GM12878 (cell line): ENCODE results near the gene SPTAN1. TPM values are rescaled to one million over a fixed set of nuclear protein-coding genes. Genes with fewer than 3 reads are reported as not detected.

Experiments
- ATAC-seq: fragments of 200-7000 bp; cut with Tn5 transposase; 3 replicates; pipeline ENCODE4 v1.9.1; 2020; ENCODE audit warnings: mild to moderate bottlenecking, moderate library complexity
- BruUV-seq: library from RNA; stranded (reverse); fragments of 400-500 nt; replicated peaks from 2 replicates; lab custom pipeline; 2021; lab: Mats Ljungman, UMichigan
- CTCF ChIA-PET: fragments of 300-600 bp; sonication (Branson Sonifier 250); formaldehyde crosslinking; extraction: SDS; loops from one replicate; lab custom pipeline; 2021; ENCODE audit warnings: inconsistent platforms; lab: Yijun Ruan, JAX
- POLR2A ChIA-PET: fragments of 350-600 bp; formaldehyde crosslinking; extraction: SDS; loops from one replicate; lab custom pipeline; 2021; ENCODE audit warnings: inconsistent platforms; lab: Charles Lee
- RAD21 ChIA-PET: fragments of 300-600 bp; sonication (Branson Sonifier 250); formaldehyde crosslinking; loops from one replicate; lab custom pipeline; 2023; ENCODE audit warnings: antibody characterized with exemption; ENCODE audit not compliant: unreplicated experiment; lab: Charles Lee
- SMC1A ChIA-PET: fragments of 300-600 bp; sonication (Branson Sonifier 250); formaldehyde crosslinking; loops from one replicate; lab custom pipeline; 2023; ENCODE audit not compliant: unreplicated experiment, uncharacterized antibody; lab: Charles Lee
- DNase-seq: peaks from one replicate; pipeline ENCODE4 v3.0.0-alpha.2; 2011; ENCODE audit warnings: low read depth, low spot score
- FAIRE-seq: peaks from 3 replicates; lab custom pipeline; 2011; peaks lifted over from hg19 to GRCh38; lab: Jason Lieb, UNC
- H2AFZ ChIP-seq: 2 replicates; pipeline ENCODE4 v1.6.0; 2011; ENCODE audit warnings: low read depth, low read length, control low read depth; ENCODE audit not compliant: control insufficient read depth
- H3K27ac ChIP-seq: 2 replicates; pipeline ENCODE4 v1.5.1; 2011; ENCODE audit warnings: control low read depth; ENCODE audit not compliant: control insufficient read depth, insufficient read depth
- H3K27me3 ChIP-seq, 2 experiments: replicated peaks in 1 of 2; 2 replicates each; pipeline versions ENCODE4 v1.6.0 to v1.6.1; 2011; ENCODE audit warnings: low read length in 1 of 2; ENCODE audit not compliant: control insufficient read depth in 2 of 2, insufficient read depth in 2 of 2
- H3K36me3 ChIP-seq, 2 experiments: 2 replicates each; pipeline ENCODE4 v1.5.1; 2011; ENCODE audit warnings: low read length in 1 of 2; ENCODE audit not compliant: control insufficient read depth in 2 of 2, insufficient read depth in 2 of 2
- H3K4me1 ChIP-seq: 2 replicates; pipeline ENCODE4 v1.6.1; 2011; ENCODE audit warnings: mild to moderate bottlenecking, low read length, moderate library complexity, mixed read lengths; ENCODE audit not compliant: control insufficient read depth, insufficient read depth
- H3K4me2 ChIP-seq: 2 replicates; pipeline ENCODE4 v1.6.0; 2011; ENCODE audit warnings: control low read depth; ENCODE audit not compliant: control insufficient read depth, insufficient read depth
- H3K4me3 ChIP-seq: fragments of 200-600 bp; sonication (generic); 2 replicates; pipeline ENCODE4 v1.5.1; 2016
- H3K79me2 ChIP-seq: 2 replicates; pipeline ENCODE4 v1.6.0; 2011; ENCODE audit warnings: low read length; ENCODE audit not compliant: control insufficient read depth, insufficient read depth
- H3K9ac ChIP-seq: 2 replicates; pipeline ENCODE4 v1.8.0; 2011; ENCODE audit warnings: low read length, control low read depth, mixed read lengths; ENCODE audit not compliant: control insufficient read depth, insufficient read depth
- H3K9me3 ChIP-seq: replicated peaks from 3 replicates; pipeline ENCODE4 v1.5.1; 2011; ENCODE audit warnings: mild to moderate bottlenecking, low read length; ENCODE audit not compliant: control insufficient read depth, insufficient read depth
- H4K20me1 ChIP-seq: 2 replicates; pipeline ENCODE4 v1.6.0; 2011; ENCODE audit not compliant: control insufficient read depth, insufficient read depth
- BACH1 ChIP-seq: fragments of 450-650 bp; IDR thresholded peaks from 2 replicates; pipeline ENCODE4 v1.6.1; 2017; ENCODE audit warnings: mild to moderate bottlenecking, borderline replicate concordance
- E4F1 ChIP-seq: fragments of 450-650 bp; IDR thresholded peaks from 2 replicates; pipeline ENCODE4 v1.6.1; 2018; ENCODE audit warnings: borderline replicate concordance, mild to moderate bottlenecking; ENCODE audit not compliant: partially characterized antibody
- EED ChIP-seq: sonication (generic); IDR thresholded peaks from 2 replicates; pipeline ENCODE4 v1.6.1; 2016; ENCODE audit warnings: antibody characterized with exemption, low read depth
- EGR1 ChIP-seq, 2 experiments: IDR thresholded peaks; 1 replicate in 1 of 2; 2 replicates in 1 of 2; pipeline ENCODE4 v1.6.1; 2011 to 2012; ENCODE audit warnings: low read depth in 2 of 2, low read length in 2 of 2, borderline replicate concordance in 1 of 2, mild to moderate bottlenecking in 1 of 2, moderate library complexity in 1 of 2
- ELK1 ChIP-seq: IDR thresholded peaks from 2 replicates; pipeline ENCODE4 v1.6.1; 2012; ENCODE audit warnings: low read depth, low read length, improper control_type of control experiment
- FOXK2 ChIP-seq: fragments of 450-650 bp; IDR thresholded peaks from 2 replicates; pipeline ENCODE4 v1.6.1; 2017; ENCODE audit warnings: mild to moderate bottlenecking, moderate library complexity
- MYB ChIP-seq: fragments of 150-350 bp; IDR thresholded peaks from 2 replicates; pipeline ENCODE4 v1.6.1; 2014; ENCODE audit warnings: mild to moderate bottlenecking, low read depth, low read length, borderline replicate concordance
- NFYB ChIP-seq: IDR thresholded peaks from 2 replicates; pipeline ENCODE4 v1.6.1; 2011; ENCODE audit warnings: low read depth, mild to moderate bottlenecking, low read length, improper control_type of control experiment, moderate library complexity; ENCODE audit not compliant: insufficient read depth
- NKRF ChIP-seq: fragments of 450-650 bp; conservative IDR thresholded peaks from 2 replicates; pipeline ENCODE4 v1.6.1; 2017; ENCODE audit warnings: mild to moderate bottlenecking, moderate library complexity
- RELA ChIP-seq: fragments of 450-650 bp; IDR thresholded peaks from 2 replicates; pipeline ENCODE4 v1.8.0; 2014; ENCODE audit warnings: borderline replicate concordance; ENCODE audit not compliant: partially characterized antibody
- SREBF1 ChIP-seq: IDR thresholded peaks from 2 replicates; pipeline ENCODE4 v1.6.1; 2012; ENCODE audit warnings: mild to moderate bottlenecking, low read length
- TCF7 ChIP-seq: IDR thresholded peaks from 2 replicates; pipeline ENCODE4 v1.6.1; 2014; ENCODE audit warnings: antibody characterized with exemption, borderline replicate concordance
- ZNF274 ChIP-seq: IDR thresholded peaks from one replicate; pipeline ENCODE4 v1.8.0; 2011; ENCODE audit not compliant: insufficient read length, insufficient read depth
- ZZZ3 ChIP-seq: IDR thresholded peaks from 2 replicates; pipeline ENCODE4 v1.6.1; 2011; ENCODE audit warnings: low read depth; ENCODE audit not compliant: control insufficient read depth, insufficient read length
- WGBS: methylation state at CpG from one replicate; pipeline ENCODE4 v1.1.6; 2016; ENCODE audit warnings: low lambda C conversion rate; ENCODE audit not compliant: insufficient replicate concordance, insufficient coverage; ENCODE audit errors: missing lambda C conversion rate; 5-methylcytosine and 5-hydroxymethylcytosine counted together
- in situ Hi-C: fragments of 300-500 bp; cut with MboI; formaldehyde crosslinking; loops from 9 replicates; pipeline ENCODE4 v1.14.3; 2018; ENCODE audit warnings: mixed read lengths
- intact Hi-C: fragments of 100-400 bp; cut with micrococcal nuclease; formaldehyde crosslinking; loops from one replicate; pipeline ENCODE4 v1.14.2; 2022; ENCODE audit not compliant: unreplicated experiment
- polyA plus RNA-seq, 11 experiments: library from polyadenylated mRNA; depleted of rRNA in 4 of 11; unstranded in 6 of 11; stranded (reverse) in 5 of 11; fragments of >200 nt; fragmentation: Nextera tagmentation in 4 of 11; fragmentation: Illumina TruSeq in 1 of 11; extraction: Ambion mirVana in 4 of 11; extraction: Trizol in 1 of 11; gene quantifications; 1 replicate in 1 of 11; 2 replicates in 10 of 11; pipeline versions ENCODE4 v1.2.1 to v1.2.3, GENCODE V29; 2011 to 2016; ENCODE audit warnings: inconsistent platforms in 2 of 11, missing spikeins in 2 of 11, low read depth in 1 of 11
- total RNA-seq, 4 experiments: library from RNA; depleted of rRNA in 3 of 4; stranded (reverse); fragments of >200 nt in 3 of 4; fragmentation: Illumina TruSeq in 1 of 4; extraction: Trizol in 1 of 4; gene quantifications; 2 replicates each; pipeline versions ENCODE4 v1.2.1 to v1.2.3, GENCODE V29; 2013 to 2021

The SPTAN1 gene
- total and polyA plus RNA-seq, 10 of the 15 experiments (the other 5 are each of a cell fraction or from before 2014, with no cell fraction given) = 18.7 to 156 (median 73.6) TPM

GRCh38 chr9:128629136-128629535 is 76.7 kb downstream of the SPTAN1 start (continued):
- TF ChIP-seq SREBF1 (no peak), ZNF274 (no peak)
- TF ChIP-seq, all 136 proteins: peak for 0

GRCh38 chr9:128629852-128630545 is 77.6 kb downstream of the SPTAN1 start:
- Histone ChIP-seq H3K27ac (no peak overlapping the region), H3K79me2 (no peaks in the 10 kb centered on the region), H3K4me1 (no peaks in the 10 kb centered on the region), H3K4me3 (no peak overlapping the region), H3K27me3 (no peaks in the 10 kb centered on the region), H3K9me3 (no peaks in the 10 kb centered on the region), H4K20me1 (no peaks in the 10 kb centered on the region; the same call in 1 of the 2 replicates), H3K9ac (no peak overlapping the region), H3K4me2 (no peak overlapping the region), H3K36me3 (peaks cover 7 to 42% of the 10 kb centered on the region in 2 experiments; a peak in 3 of 4 replicates), H2AFZ (no peak overlapping the region)
- no TSS peak for BruUV-seq
- no peak for ATAC-seq
- ChIA-PET CTCF (no interaction called here), POLR2A (no interaction called here), RAD21 (no interaction called here), SMC1A (no interaction called here)
- intact Hi-C loops (no loop called here), in situ Hi-C loops (no loop called here)
- no peak for FAIRE-seq
- WGBS = 68% methylated on average over 9 of the region's 9 CpGs
- DNase-seq = no peak
- TF ChIP-seq RELA = no peak
- no peak for TF ChIP-seq BACH1
- TF ChIP-seq E4F1 = no peak
- no peak for TF ChIP-seq NKRF
- TF ChIP-seq EED = no peak
- no peak for TF ChIP-seq MYB
- no peak for TF ChIP-seq FOXK2
- no peak for TF ChIP-seq NFYB
- no peak for TF ChIP-seq TCF7
- no peak for TF ChIP-seq ELK1
- TF ChIP-seq EGR1 (IDR thresholded peaks at IDR 0.05; ENCODE audit: borderline replicate concordance in 1 of 2, low read depth in 2 of 2, low read length in 2 of 2) = no peak
- TF ChIP-seq ZZZ3 = no peak
